Measurements from ENCODE around the gene TRAF3.

Gene TRAF3

GRCh38 chr14:102941419-102942011 lies 164.3 kb downstream of the TRAF3 start:
- DNase-seq = no peak

- DNase-seq = no peak
These were observed 164.8 kb downstream of the TRAF3 start for GRCh38 chr14:102942069-102942468.

GRCh38 chr14:102943454-102943853 lies 166.2 kb downstream of the TRAF3 start:
- no peak for DNase-seq

GRCh38 chr14:102943979-102944378 lies 166.7 kb downstream of the TRAF3 start:
- DNase-seq = no peak

GRCh38 chr14:102944448-102945330 lies 167.4 kb downstream of the TRAF3 start:
- no peak for DNase-seq

- no peak for DNase-seq
These were observed 168.3 kb downstream of the TRAF3 start for GRCh38 chr14:102945346-102946130.

GRCh38 chr14:102947321-102948103 lies 170.3 kb downstream of the TRAF3 start:
- DNase-seq = no peak

GRCh38 chr14:102948698-102949061 lies 171.4 kb downstream of the TRAF3 start:
- DNase-seq = no peak

- DNase-seq = peak; percentile 52
These were observed 172.0 kb downstream of the TRAF3 start for GRCh38 chr14:102949062-102949800.

- DNase-seq = no peak
These were observed 172.7 kb downstream of the TRAF3 start for GRCh38 chr14:102949801-102950451.

- no peak for DNase-seq
These were observed 173.8 kb downstream of the TRAF3 start for GRCh38 chr14:102951034-102951433.

- no peak for DNase-seq
These were observed 174.6 kb downstream of the TRAF3 start for GRCh38 chr14:102951799-102952198.

GRCh38 chr14:102952276-102952675 lies 175.0 kb downstream of the TRAF3 start:
- DNase-seq = no peak

- DNase-seq = no peak
These were observed 175.9 kb downstream of the TRAF3 start for GRCh38 chr14:102953100-102953499.

GRCh38 chr14:102954081-102954789 lies 177.0 kb downstream of the TRAF3 start:
- no peak for DNase-seq

GRCh38 chr14:102955636-102956408 lies 178.6 kb downstream of the TRAF3 start:
- no peak for DNase-seq

- no peak for DNase-seq
These were observed 180.0 kb downstream of the TRAF3 start for GRCh38 chr14:102957222-102957621.

- no peak for DNase-seq
These were observed 181.2 kb downstream of the TRAF3 start for GRCh38 chr14:102958461-102958860.

All from central memory CD4-positive, alpha-beta T cell (primary cell).